CD4-positive, alpha-beta T cell treated with Interleukin-21 for 1 hour (primary cell): ENCODE results near the gene ATP5PD.
A peak's percentile ranks its signal among the peaks of the same experiment; 100 is the strongest.
"Not testable (repeated sequence)": the region's sequence is repeated elsewhere in the genome, so short reads cannot be mapped to it uniquely, and the experiment has no call there.

Source experiments
- DNase-seq: peaks from one replicate; pipeline ENCODE4 v3.0.0-alpha.2; 2020

The ATP5PD gene

GRCh38 chr17:75019146-75019545 lies 27.6 kb downstream of the ATP5PD start:
- DNase-seq: no peak

- no peak for DNase-seq
Measured at GRCh38 chr17:75013092-75013559, 33.6 kb downstream of the ATP5PD start.

GRCh38 chr17:75012346-75013091 lies 34.2 kb downstream of the ATP5PD start, which contains the start of gene MRPL58:
Gene MRPL58, plus strand, starts transcription at chr17:75012670. Its CDS starts 17 bp downstream, at chr17:75012687.
- DNase-seq: peak; percentile 85

- DNase-seq: no peak
Measured at GRCh38 chr17:75012096-75012345, 34.7 kb downstream of the ATP5PD start.

- no peak for DNase-seq
Measured at GRCh38 chr17:75011401-75012095, 35.2 kb downstream of the ATP5PD start.

- no peak for DNase-seq
Measured at GRCh38 chr17:75010683-75011400, 35.9 kb downstream of the ATP5PD start.

- DNase-seq: no peak
Measured at GRCh38 chr17:75009139-75009724, 37.5 kb downstream of the ATP5PD start.

GRCh38 chr17:75008373-75008772 lies 38.4 kb downstream of the ATP5PD start:
- no peak for DNase-seq

- DNase-seq: no peak
Measured at GRCh38 chr17:75006653-75007052, 40.1 kb downstream of the ATP5PD start.

- not testable (repeated sequence) for DNase-seq
Measured at GRCh38 chr17:75006084-75006483, 40.7 kb downstream of the ATP5PD start.

- no peak for DNase-seq
Measured at GRCh38 chr17:75005291-75005690, 41.5 kb downstream of the ATP5PD start.

GRCh38 chr17:75004371-75004770 lies 42.4 kb downstream of the ATP5PD start:
- no peak for DNase-seq

GRCh38 chr17:75003957-75004355 lies 42.8 kb downstream of the ATP5PD start:
- DNase-seq: no peak

- DNase-seq: no peak
Measured at GRCh38 chr17:75003070-75003956, 43.5 kb downstream of the ATP5PD start.

GRCh38 chr17:75001915-75002843 lies 44.6 kb downstream of the ATP5PD start:
- DNase-seq: no peak

- DNase-seq: no peak
Measured at GRCh38 chr17:74999523-74999922, 47.2 kb downstream of the ATP5PD start.

GRCh38 chr17:74998783-74999182 lies 48.0 kb downstream of the ATP5PD start:
- no peak for DNase-seq

GRCh38 chr17:74995847-74996246 lies 50.9 kb downstream of the ATP5PD start:
- DNase-seq: no peak

- DNase-seq: no peak
Measured at GRCh38 chr17:74994440-74994839, 52.3 kb downstream of the ATP5PD start.

- DNase-seq: no peak
Measured at GRCh38 chr17:74992223-74992622, 54.5 kb downstream of the ATP5PD start.

GRCh38 chr17:74990581-74991105 lies 56.1 kb downstream of the ATP5PD start:
- no peak for DNase-seq
